SK-N-SH (cell line): Measurements from ENCODE around the gene PIF1.

ENCODE experiments used
- EP300 ChIP-seq, 2 experiments: IDR thresholded peaks; 2 replicates each; pipeline versions ENCODE4 v1.4.0 to v1.6.1; 2012; ENCODE audit warnings: borderline replicate concordance in 1 of 2, low read depth in 1 of 2, low read length in 1 of 2
- EZH2phosphoT487 ChIP-seq: fragments of 200-600 bp; sonication (generic); IDR thresholded peaks from 2 replicates; pipeline ENCODE4 v1.6.1; 2017; ENCODE audit warnings: low read depth, mixed run types, mild to moderate bottlenecking, antibody characterized with exemption, moderate library complexity, borderline replicate concordance
- FOXJ3 ChIP-seq: sonication (generic); formaldehyde crosslinking; IDR thresholded peaks from 2 replicates; pipeline ENCODE4 v1.5.1; 2020; ENCODE audit warnings: mild to moderate bottlenecking, missing genetic modification reagents
- MEF2A ChIP-seq: IDR thresholded peaks from 2 replicates; pipeline ENCODE4 v1.4.0; 2012; ENCODE audit warnings: low read depth, borderline replicate concordance
- POLR2AphosphoS5 ChIP-seq: IDR thresholded peaks from 2 replicates; pipeline ENCODE4 v1.6.1; 2012; ENCODE audit warnings: low read depth, low read length
- RFX5 ChIP-seq: IDR thresholded peaks from 2 replicates; pipeline ENCODE4 v1.6.1; 2012; ENCODE audit warnings: mild to moderate bottlenecking, improper control_type of control experiment, low read length
- SIN3A ChIP-seq: IDR thresholded peaks from 2 replicates; pipeline ENCODE4 v1.6.1; 2012; ENCODE audit warnings: low read depth, mild to moderate bottlenecking, low read length, moderate library complexity, borderline replicate concordance
- USF1 ChIP-seq: IDR thresholded peaks from 2 replicates; pipeline ENCODE4 v1.4.0; 2012; ENCODE audit warnings: low read depth, borderline replicate concordance
- YY1 ChIP-seq: IDR thresholded peaks from 2 replicates; pipeline ENCODE4 v1.4.0; 2012; ENCODE audit warnings: low read depth, mild to moderate bottlenecking
- TF ChIP-seq, protein P1 (sequence below): fragments of 200-600 bp; sonication (generic); IDR thresholded peaks from 2 replicates; pipeline ENCODE4 v1.6.1; 2017; ENCODE audit warnings: antibody characterized with exemption, mild to moderate bottlenecking, moderate library complexity
- TF ChIP-seq, protein P2 (sequence below): IDR thresholded peaks from 2 replicates; pipeline ENCODE4 v1.4.0; 2012; ENCODE audit warnings: low read depth
- TF ChIP-seq, protein P3 (sequence below): IDR thresholded peaks from 2 replicates; pipeline ENCODE4 v1.4.0; 2012; ENCODE audit warnings: low read depth, borderline replicate concordance

DNA sequence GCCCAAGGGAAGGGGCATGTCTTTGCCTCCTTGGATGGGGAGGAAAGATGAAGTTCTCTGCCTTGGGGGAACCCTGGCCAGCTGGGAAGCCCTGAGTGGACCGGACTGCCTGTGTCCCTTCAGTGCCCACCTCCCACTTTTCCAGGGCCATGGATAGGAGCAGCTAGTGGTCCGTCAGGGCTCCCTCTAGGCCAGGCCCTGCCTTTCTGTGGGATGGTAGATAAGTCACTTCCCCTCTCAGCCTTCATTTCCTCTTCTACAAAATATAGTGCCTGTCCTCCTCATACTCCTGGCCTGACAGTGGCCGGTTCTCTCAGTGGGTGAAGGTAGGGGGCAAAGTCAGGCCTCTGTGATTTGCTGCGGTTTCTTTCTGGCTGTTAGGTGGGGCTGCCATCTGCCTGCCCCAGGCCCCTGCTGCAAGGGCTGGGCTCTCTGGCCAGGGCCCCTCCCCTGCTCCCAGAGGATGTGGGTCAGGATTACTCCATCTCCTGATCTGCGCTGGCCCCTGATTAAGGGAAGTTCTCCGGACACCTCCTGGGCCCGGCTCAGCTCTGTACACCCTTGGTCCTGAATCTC is 17.6 kb upstream of the PIF1 start:
- TF ChIP-seq, protein P1, sequence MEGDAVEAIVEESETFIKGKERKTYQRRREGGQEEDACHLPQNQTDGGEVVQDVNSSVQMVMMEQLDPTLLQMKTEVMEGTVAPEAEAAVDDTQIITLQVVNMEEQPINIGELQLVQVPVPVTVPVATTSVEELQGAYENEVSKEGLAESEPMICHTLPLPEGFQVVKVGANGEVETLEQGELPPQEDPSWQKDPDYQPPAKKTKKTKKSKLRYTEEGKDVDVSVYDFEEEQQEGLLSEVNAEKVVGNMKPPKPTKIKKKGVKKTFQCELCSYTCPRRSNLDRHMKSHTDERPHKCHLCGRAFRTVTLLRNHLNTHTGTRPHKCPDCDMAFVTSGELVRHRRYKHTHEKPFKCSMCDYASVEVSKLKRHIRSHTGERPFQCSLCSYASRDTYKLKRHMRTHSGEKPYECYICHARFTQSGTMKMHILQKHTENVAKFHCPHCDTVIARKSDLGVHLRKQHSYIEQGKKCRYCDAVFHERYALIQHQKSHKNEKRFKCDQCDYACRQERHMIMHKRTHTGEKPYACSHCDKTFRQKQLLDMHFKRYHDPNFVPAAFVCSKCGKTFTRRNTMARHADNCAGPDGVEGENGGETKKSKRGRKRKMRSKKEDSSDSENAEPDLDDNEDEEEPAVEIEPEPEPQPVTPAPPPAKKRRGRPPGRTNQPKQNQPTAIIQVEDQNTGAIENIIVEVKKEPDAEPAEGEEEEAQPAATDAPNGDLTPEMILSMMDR = no peak
- TF ChIP-seq POLR2AphosphoS5 (no peak), MEF2A (no peak), FOXJ3 (CRISPR knock-in tag) (no peak), RFX5 (no peak), YY1 (no peak), EZH2phosphoT487 (no peak), EP300 (IDR thresholded peaks at IDR 0.05; ENCODE audit: borderline replicate concordance in 1 of 2, low read depth in 1 of 2, low read length in 1 of 2) (no peak), USF1 (no peak), SIN3A (no peak)
- TF ChIP-seq, protein P2, sequence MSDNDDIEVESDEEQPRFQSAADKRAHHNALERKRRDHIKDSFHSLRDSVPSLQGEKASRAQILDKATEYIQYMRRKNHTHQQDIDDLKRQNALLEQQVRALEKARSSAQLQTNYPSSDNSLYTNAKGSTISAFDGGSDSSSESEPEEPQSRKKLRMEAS = no peak
- TF ChIP-seq, protein P3, sequence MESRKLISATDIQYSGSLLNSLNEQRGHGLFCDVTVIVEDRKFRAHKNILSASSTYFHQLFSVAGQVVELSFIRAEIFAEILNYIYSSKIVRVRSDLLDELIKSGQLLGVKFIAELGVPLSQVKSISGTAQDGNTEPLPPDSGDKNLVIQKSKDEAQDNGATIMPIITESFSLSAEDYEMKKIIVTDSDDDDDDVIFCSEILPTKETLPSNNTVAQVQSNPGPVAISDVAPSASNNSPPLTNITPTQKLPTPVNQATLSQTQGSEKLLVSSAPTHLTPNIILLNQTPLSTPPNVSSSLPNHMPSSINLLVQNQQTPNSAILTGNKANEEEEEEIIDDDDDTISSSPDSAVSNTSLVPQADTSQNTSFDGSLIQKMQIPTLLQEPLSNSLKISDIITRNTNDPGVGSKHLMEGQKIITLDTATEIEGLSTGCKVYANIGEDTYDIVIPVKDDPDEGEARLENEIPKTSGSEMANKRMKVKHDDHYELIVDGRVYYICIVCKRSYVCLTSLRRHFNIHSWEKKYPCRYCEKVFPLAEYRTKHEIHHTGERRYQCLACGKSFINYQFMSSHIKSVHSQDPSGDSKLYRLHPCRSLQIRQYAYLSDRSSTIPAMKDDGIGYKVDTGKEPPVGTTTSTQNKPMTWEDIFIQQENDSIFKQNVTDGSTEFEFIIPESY = no peak
